Measurements from ENCODE around the gene ASB7.

DNA sequence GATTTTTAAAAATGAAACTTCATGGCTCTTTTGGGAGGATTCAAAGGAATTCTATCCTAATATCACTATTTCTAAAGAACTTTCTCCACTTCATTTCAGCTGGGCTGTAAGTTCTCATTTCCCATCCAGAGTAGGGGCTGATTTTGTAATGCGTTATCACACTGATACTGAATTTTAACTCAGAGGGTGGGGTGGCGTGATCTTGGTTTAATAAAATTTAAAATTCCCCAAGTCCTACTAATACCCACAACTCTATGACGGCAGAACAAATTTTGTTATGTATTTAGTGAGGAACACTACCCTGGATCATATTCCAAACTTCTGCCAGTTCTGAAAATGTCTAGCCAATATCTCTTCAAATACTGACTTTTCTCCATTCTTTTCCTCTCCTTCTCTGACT is 92.7 kb downstream of the ASB7 start:
- TF ChIP-seq TAF1 (IDR thresholded peaks at IDR 0.05; ENCODE audit: borderline replicate concordance, insufficient read depth, low read length) (no peak), SIN3A (IDR thresholded peaks at IDR 0.05; ENCODE audit: borderline replicate concordance, insufficient read depth, low read length) (no peak)
- TF ChIP-seq, protein P1, sequence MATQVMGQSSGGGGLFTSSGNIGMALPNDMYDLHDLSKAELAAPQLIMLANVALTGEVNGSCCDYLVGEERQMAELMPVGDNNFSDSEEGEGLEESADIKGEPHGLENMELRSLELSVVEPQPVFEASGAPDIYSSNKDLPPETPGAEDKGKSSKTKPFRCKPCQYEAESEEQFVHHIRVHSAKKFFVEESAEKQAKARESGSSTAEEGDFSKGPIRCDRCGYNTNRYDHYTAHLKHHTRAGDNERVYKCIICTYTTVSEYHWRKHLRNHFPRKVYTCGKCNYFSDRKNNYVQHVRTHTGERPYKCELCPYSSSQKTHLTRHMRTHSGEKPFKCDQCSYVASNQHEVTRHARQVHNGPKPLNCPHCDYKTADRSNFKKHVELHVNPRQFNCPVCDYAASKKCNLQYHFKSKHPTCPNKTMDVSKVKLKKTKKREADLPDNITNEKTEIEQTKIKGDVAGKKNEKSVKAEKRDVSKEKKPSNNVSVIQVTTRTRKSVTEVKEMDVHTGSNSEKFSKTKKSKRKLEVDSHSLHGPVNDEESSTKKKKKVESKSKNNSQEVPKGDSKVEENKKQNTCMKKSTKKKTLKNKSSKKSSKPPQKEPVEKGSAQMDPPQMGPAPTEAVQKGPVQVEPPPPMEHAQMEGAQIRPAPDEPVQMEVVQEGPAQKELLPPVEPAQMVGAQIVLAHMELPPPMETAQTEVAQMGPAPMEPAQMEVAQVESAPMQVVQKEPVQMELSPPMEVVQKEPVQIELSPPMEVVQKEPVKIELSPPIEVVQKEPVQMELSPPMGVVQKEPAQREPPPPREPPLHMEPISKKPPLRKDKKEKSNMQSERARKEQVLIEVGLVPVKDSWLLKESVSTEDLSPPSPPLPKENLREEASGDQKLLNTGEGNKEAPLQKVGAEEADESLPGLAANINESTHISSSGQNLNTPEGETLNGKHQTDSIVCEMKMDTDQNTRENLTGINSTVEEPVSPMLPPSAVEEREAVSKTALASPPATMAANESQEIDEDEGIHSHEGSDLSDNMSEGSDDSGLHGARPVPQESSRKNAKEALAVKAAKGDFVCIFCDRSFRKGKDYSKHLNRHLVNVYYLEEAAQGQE (IDR thresholded peaks at IDR 0.05; ENCODE audit: insufficient read depth in 1 of 2, low read depth in 2 of 2, low read length in 2 of 2), result no peak
